DMS53 (cell line): ENCODE data around the gene CHAC2.
A peak's percentile ranks its signal among the peaks of the same experiment; 100 is the strongest.
"Not testable (repeated sequence)": the region's sequence is repeated elsewhere in the genome, so short reads cannot be mapped to it uniquely, and the experiment has no call there.

Experiments used
- DNase-seq: peaks from one replicate; lab custom pipeline; 2025; lab: John Stamatoyannopoulos, UW

CHAC2 gene

GRCh38 chr2:53767405-53768241 lies at the start of gene CHAC2:
TSS of gene CHAC2 (plus strand) at chr2:53767804. CDS start at chr2:53767887, 83 bp downstream.
- DNase-seq, result peak; percentile 94

- DNase-seq, result not testable (repeated sequence)
These were observed 46.7 kb upstream of the CHAC2 start for GRCh38 chr2:53720944-53721343.

- DNase-seq, result no peak
These were observed 43.1 kb upstream of the CHAC2 start for GRCh38 chr2:53724536-53724935.

GRCh38 chr2:53725662-53726061 lies 41.9 kb upstream of the CHAC2 start:
- DNase-seq, result no peak

- no peak for DNase-seq
These were observed 39.7 kb upstream of the CHAC2 start for GRCh38 chr2:53727921-53728320.

GRCh38 chr2:53729143-53729762 lies 38.4 kb upstream of the CHAC2 start:
- no peak for DNase-seq

- DNase-seq, result no peak
These were observed 30.5 kb upstream of the CHAC2 start for GRCh38 chr2:53737091-53737490.

- DNase-seq, result no peak
These were observed 28.6 kb upstream of the CHAC2 start for GRCh38 chr2:53739032-53739431.

- peak; percentile 68 for DNase-seq
These were observed 27.4 kb upstream of the CHAC2 start for GRCh38 chr2:53740170-53740569.

- no peak for DNase-seq
These were observed 23.1 kb upstream of the CHAC2 start for GRCh38 chr2:53744395-53745065.

GRCh38 chr2:53750041-53750768 lies 17.4 kb upstream of the CHAC2 start:
- no peak for DNase-seq

GRCh38 chr2:53751728-53752127 lies 15.9 kb upstream of the CHAC2 start:
- DNase-seq, result no peak

- DNase-seq, result no peak
These were observed 15.2 kb upstream of the CHAC2 start for GRCh38 chr2:53752385-53752784.

- no peak for DNase-seq
These were observed 14.6 kb upstream of the CHAC2 start for GRCh38 chr2:53753041-53753440.

GRCh38 chr2:53755121-53755520 lies 12.5 kb upstream of the CHAC2 start:
- DNase-seq, result no peak

- DNase-seq, result no peak
These were observed 11.0 kb upstream of the CHAC2 start for GRCh38 chr2:53756644-53757043.

- DNase-seq, result not testable (repeated sequence)
These were observed 10.4 kb upstream of the CHAC2 start for GRCh38 chr2:53757206-53757605.

GRCh38 chr2:53765767-53766166 lies 1.8 kb upstream of the CHAC2 start:
- peak; percentile 74 for DNase-seq

- peak; percentile 63 for DNase-seq
These were observed 588 bp downstream of the CHAC2 start for GRCh38 chr2:53768242-53768542.

- no peak for DNase-seq
These were observed 1.8 kb downstream of the CHAC2 start for GRCh38 chr2:53769318-53769945.

- peak; percentile 33 for DNase-seq
These were observed 2.7 kb downstream of the CHAC2 start for GRCh38 chr2:53770264-53770663.

GRCh38 chr2:53777134-53777533 lies 9.5 kb downstream of the CHAC2 start:
- DNase-seq, result no peak
